Tibial artery (tissue), 4 donors: ENCODE measurements around the gene LPP.

Experiments used
- DNase-seq, 2 donors: peaks; one replicate each; pipeline ENCODE4 v3.0.0-alpha.2; 2019
- H3K27ac ChIP-seq, 2 donors: fragments of 200-600 bp; sonication (generic) in 1 of 2; 1 replicate in 1 of 2; 2 replicates in 1 of 2; pipeline ENCODE4 v1.5.1; 2018 to 2019; ENCODE audit warnings: mild to moderate bottlenecking in 1 of 2
- H3K27me3 ChIP-seq, 2 donors: fragments of 200-600 bp; sonication (generic) in 1 of 2; one replicate each; pipeline versions ENCODE4 v1.5.1 to v1.6.0; 2016 to 2019
- H3K36me3 ChIP-seq, 3 donors: fragments of 200-600 bp; sonication (generic) in 2 of 3; one replicate each; pipeline ENCODE4 v1.5.1; 2016 to 2019; ENCODE audit warnings: mild to moderate bottlenecking in 2 of 3
- H3K4me1 ChIP-seq, 4 donors: fragments of 200-600 bp; sonication (generic) in 2 of 4; 1 replicate in 3 of 4; 2 replicates in 1 of 4; pipeline ENCODE4 v1.5.1; 2016 to 2019
- H3K4me3 ChIP-seq, 2 donors: fragments of 200-600 bp; sonication (generic) in 1 of 2; 1 replicate in 1 of 2; 2 replicates in 1 of 2; pipeline ENCODE4 v1.5.1; 2018 to 2019; ENCODE audit warnings: mild to moderate bottlenecking in 2 of 2
- H3K9me3 ChIP-seq, 3 donors: fragments of 200-600 bp; sonication (generic) in 1 of 3; one replicate each; pipeline ENCODE4 v1.5.1; 2016 to 2019
- CTCF ChIP-seq, 2 experiments: fragments of 200-600 bp in 1 of 2; fragments of 450-650 bp in 1 of 2; IDR thresholded peaks; one replicate each; pipeline ENCODE4 v1.5.1; 2017 to 2019; ENCODE audit warnings: antibody characterized with exemption in 2 of 2, mild to moderate bottlenecking in 1 of 2, moderate library complexity in 1 of 2
- intact Hi-C: fragments of 100-400 bp; cut with DNase I; formaldehyde crosslinking; loops from one replicate; pipeline ENCODE4 v1.15.0; 2023; ENCODE audit warnings: low total_unique reads

The LPP gene

GRCh38 chr3:188788621-188789081, 634.7 kb downstream of the LPP start:
- no peaks in the 10 kb centered on the region for H3K9me3 ChIP-seq
- no peaks in the 10 kb centered on the region for H3K27me3 ChIP-seq
- intact Hi-C loops = no loop called here
- no peak overlapping the region for H3K27ac ChIP-seq
- peaks cover 0 to 74% (median 9%) of the 10 kb centered on the region in 4 donors for H3K4me1 ChIP-seq
- H3K36me3 ChIP-seq = peaks cover 0 to 4% (median 0%) of the 10 kb centered on the region in 3 donors
- TF ChIP-seq CTCF (IDR thresholded peaks at IDR 0.05) = no peak
- DNase-seq = no peak
- no peak overlapping the region for H3K4me3 ChIP-seq

- Histone ChIP-seq H3K27me3 (no peaks in the 10 kb centered on the region), H3K4me3 (no peak overlapping the region), H3K9me3 (no peaks in the 10 kb centered on the region), H3K27ac (peak overlapping the region in 1 of 2 donors; percentile 6), H3K36me3 (peaks cover 0 to 4% (median 0%) of the 10 kb centered on the region in 3 donors), H3K4me1 (peaks cover 0 to 72% (median 9%) of the 10 kb centered on the region in 4 donors)
- TF ChIP-seq CTCF (IDR thresholded peaks at IDR 0.05) = no peak
- no peak for DNase-seq
- intact Hi-C loops = no loop called here
These were observed 635.3 kb downstream of the LPP start for GRCh38 chr3:188789251-188789650.

DNA sequence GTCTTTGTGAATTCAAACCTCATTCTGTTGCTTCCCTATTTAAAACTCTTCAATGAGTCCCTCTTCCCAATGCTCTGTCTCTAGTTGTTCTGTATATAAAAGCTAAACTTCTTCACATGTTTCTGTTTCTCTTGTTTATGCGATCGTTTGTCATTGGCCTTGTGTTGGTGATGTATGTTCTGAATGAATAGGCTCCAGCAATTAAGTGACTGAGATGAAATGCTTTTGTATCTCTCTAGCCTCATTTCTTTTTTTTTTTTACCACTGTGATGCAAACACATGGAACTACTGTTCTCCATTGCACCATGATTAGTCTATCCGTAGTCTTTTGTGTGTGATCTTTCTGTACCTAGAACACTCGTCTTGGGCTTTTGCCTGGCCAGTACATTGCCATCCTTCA, 637.4 kb downstream of the LPP start:
- H3K4me3 ChIP-seq = no peak overlapping the region
- intact Hi-C loops = no loop called here
- H3K27ac ChIP-seq = peak overlapping the region in 1 of 2 donors; percentile 5
- TF ChIP-seq CTCF (IDR thresholded peaks at IDR 0.05) = no peak
- H3K9me3 ChIP-seq = no peaks in the 10 kb centered on the region
- H3K27me3 ChIP-seq = no peaks in the 10 kb centered on the region
- DNase-seq = no peak
- peaks cover 0 to 4% (median 0%) of the 10 kb centered on the region in 3 donors for H3K36me3 ChIP-seq
- peaks cover 0 to 73% (median 10%) of the 10 kb centered on the region in 4 donors for H3K4me1 ChIP-seq

- H3K36me3 ChIP-seq = peaks cover 0 to 4% (median 0%) of the 10 kb centered on the region in 3 donors
- H3K4me1 ChIP-seq = peaks cover 0 to 74% (median 13%) of the 10 kb centered on the region in 4 donors
- H3K27me3 ChIP-seq = no peaks in the 10 kb centered on the region
- H3K4me3 ChIP-seq = no peak overlapping the region
- intact Hi-C loops = no loop called here
- H3K27ac ChIP-seq = peak overlapping the region in 1 of 2 donors; percentile 49
- no peak for TF ChIP-seq CTCF (IDR thresholded peaks at IDR 0.05)
- no peak for DNase-seq
- no peaks in the 10 kb centered on the region for H3K9me3 ChIP-seq
These were observed 638.8 kb downstream of the LPP start for GRCh38 chr3:188792793-188793192.

DNA sequence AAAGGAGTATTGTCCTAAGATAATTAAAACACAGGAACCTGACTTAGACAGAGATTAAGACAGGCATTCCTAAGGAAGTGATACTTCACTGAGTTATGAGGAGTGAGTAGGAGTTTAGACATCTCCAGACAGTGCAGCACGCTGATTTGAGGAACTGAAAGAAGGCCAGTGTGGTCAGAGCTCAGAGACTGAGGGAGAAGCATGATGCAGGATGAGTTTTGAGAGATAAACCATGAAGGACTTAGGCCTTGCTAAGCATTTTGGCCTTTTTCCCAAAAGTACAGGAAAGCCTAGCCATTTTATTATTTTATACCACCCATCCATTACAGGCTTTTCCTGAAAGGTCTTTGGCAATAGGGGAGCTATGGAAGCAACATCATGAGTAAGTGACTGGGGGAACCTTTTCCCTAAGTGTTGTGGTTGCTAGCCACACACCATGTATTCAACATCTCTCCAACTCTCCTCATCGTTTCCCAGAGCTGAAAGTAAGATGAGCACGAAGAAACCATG, 642.2 kb downstream of the LPP start:
- Histone ChIP-seq H3K36me3 (peaks cover 0 to 4% (median 0%) of the 10 kb centered on the region in 3 donors), H3K4me3 (no peak overlapping the region), H3K4me1 (peaks cover 0 to 74% (median 20%) of the 10 kb centered on the region in 4 donors), H3K9me3 (no peaks in the 10 kb centered on the region), H3K27me3 (no peaks in the 10 kb centered on the region), H3K27ac (peak overlapping the region in 1 of 2 donors; percentile 33)
- no peak for DNase-seq
- no peak for TF ChIP-seq CTCF (IDR thresholded peaks at IDR 0.05)
- intact Hi-C loops = no loop called here
